H9 (cell line): ENCODE results near the gene WDR33. TPM values are rescaled to one million over a fixed set of nuclear protein-coding genes. Genes with fewer than 3 reads are reported as not detected.

ENCODE experiments used
- DNase-seq: peaks from one replicate; pipeline ENCODE4 v3.0.0-alpha.2; 2017
- H2AFZ ChIP-seq: one replicate; pipeline ENCODE4 v1.6.1; 2013; ENCODE audit warnings: mild to moderate bottlenecking, low read length, control low read depth, moderate library complexity
- H2AK5ac ChIP-seq: 2 replicates; pipeline ENCODE4 v1.6.1; 2013; ENCODE audit warnings: low read length, control low read depth, mixed read lengths; ENCODE audit not compliant: insufficient read length
- H2BK120ac ChIP-seq: one replicate; pipeline ENCODE4 v1.6.1; 2013; ENCODE audit warnings: low read depth, mild to moderate bottlenecking, low read length, control low read depth, inconsistent platforms; ENCODE audit not compliant: poor library complexity, severe bottlenecking
- H2BK12ac ChIP-seq: 2 replicates; pipeline ENCODE4 v1.6.1; 2013; ENCODE audit warnings: low read length, control low read depth, mixed read lengths, low read depth; ENCODE audit not compliant: insufficient read length
- H2BK15ac ChIP-seq: 2 replicates; pipeline ENCODE4 v1.6.1; 2013; ENCODE audit warnings: low read depth, low read length, control low read depth
- H2BK20ac ChIP-seq: one replicate; pipeline ENCODE4 v1.6.1; 2013; ENCODE audit warnings: low read depth, mild to moderate bottlenecking, low read length, control low read depth, inconsistent platforms; ENCODE audit not compliant: poor library complexity, severe bottlenecking
- H2BK5ac ChIP-seq: 2 replicates; pipeline ENCODE4 v1.6.1; 2013; ENCODE audit warnings: low read length, control low read depth, mixed read lengths; ENCODE audit not compliant: insufficient read length
- H3K14ac ChIP-seq: 2 replicates; pipeline ENCODE4 v1.6.1; 2013; ENCODE audit warnings: low read length, control low read depth; ENCODE audit not compliant: insufficient read depth
- H3K18ac ChIP-seq: 2 replicates; pipeline ENCODE4 v1.6.1; 2013; ENCODE audit warnings: low read depth, mild to moderate bottlenecking, mixed read lengths, low read length, control low read depth; ENCODE audit not compliant: insufficient read length
- H3K23ac ChIP-seq: 2 replicates; pipeline ENCODE4 v1.6.1; 2013; ENCODE audit warnings: low read length, control low read depth, mixed read lengths, low read depth; ENCODE audit not compliant: insufficient read length
- H3K23me2 ChIP-seq: 2 replicates; pipeline ENCODE4 v1.6.1; 2013; ENCODE audit warnings: low read depth, mild to moderate bottlenecking, mixed read lengths, low read length, control low read depth; ENCODE audit not compliant: insufficient read length, poor library complexity, severe bottlenecking
- H3K27ac ChIP-seq: 2 replicates; pipeline ENCODE4 v1.5.1; 2013; ENCODE audit warnings: low read length, control low read depth, mixed read lengths, low read depth; ENCODE audit not compliant: insufficient read length
- H3K27me3 ChIP-seq: 2 replicates; pipeline ENCODE4 v1.6.1; 2013; ENCODE audit warnings: low read length, control low read depth, inconsistent platforms; ENCODE audit not compliant: insufficient read depth
- H3K4ac ChIP-seq: 2 replicates; pipeline ENCODE4 v1.6.1; 2013; ENCODE audit warnings: low read depth, mild to moderate bottlenecking, control low read depth, inconsistent platforms, low read length, moderate library complexity
- H3K4me1 ChIP-seq: 2 replicates; pipeline ENCODE4 v1.6.1; 2013; ENCODE audit warnings: low read length, control low read depth, inconsistent platforms; ENCODE audit not compliant: insufficient read depth
- H3K4me2 ChIP-seq: 2 replicates; pipeline ENCODE4 v1.6.1; 2013; ENCODE audit warnings: low read length, control low read depth, mixed read lengths; ENCODE audit not compliant: insufficient read length, insufficient read depth
- H3K56ac ChIP-seq: 2 replicates; pipeline ENCODE4 v1.6.1; 2013; ENCODE audit warnings: low read depth, mild to moderate bottlenecking, mixed read lengths, low read length, control low read depth; ENCODE audit not compliant: insufficient read length
- H3K79me1 ChIP-seq: 2 replicates; pipeline ENCODE4 v1.6.1; 2013; ENCODE audit warnings: low read depth, mild to moderate bottlenecking, moderate library complexity, low read length, control low read depth, inconsistent platforms; ENCODE audit not compliant: insufficient read depth, poor library complexity, severe bottlenecking
- H3K79me2 ChIP-seq: 2 replicates; pipeline ENCODE4 v1.6.1; 2013; ENCODE audit warnings: low read length, control low read depth, inconsistent platforms; ENCODE audit not compliant: insufficient read depth
- H3K9ac ChIP-seq: 2 replicates; pipeline ENCODE4 v1.6.1; 2013; ENCODE audit warnings: low read length, control low read depth, mixed read lengths; ENCODE audit not compliant: insufficient read length; ENCODE audit errors: extremely low read depth
- H3K9me3 ChIP-seq: one replicate; pipeline ENCODE4 v1.6.1; 2013; ENCODE audit warnings: low read depth, low read length, inconsistent platforms; ENCODE audit not compliant: control insufficient read depth
- H3T11ph ChIP-seq: one replicate; pipeline ENCODE4 v1.6.1; 2013; ENCODE audit warnings: mild to moderate bottlenecking, low read length, control low read depth, inconsistent platforms
- H4K20me1 ChIP-seq: one replicate; pipeline ENCODE4 v1.6.1; 2013; ENCODE audit not compliant: control insufficient read depth, insufficient read length, insufficient read depth
- H4K5ac ChIP-seq: 2 replicates; pipeline ENCODE4 v1.6.1; 2013; ENCODE audit warnings: low read depth, mild to moderate bottlenecking, mixed read lengths, low read length, control low read depth; ENCODE audit not compliant: insufficient read length
- H4K8ac ChIP-seq: replicated peaks from 2 replicates; pipeline ENCODE4 v1.6.1; 2013; ENCODE audit warnings: low read length, control low read depth, mixed read lengths, low read depth; ENCODE audit not compliant: insufficient read length
- H4K91ac ChIP-seq: 2 replicates; pipeline ENCODE4 v1.6.1; 2013; ENCODE audit warnings: low read depth, mild to moderate bottlenecking, moderate library complexity, mixed read lengths, low read length, control low read depth; ENCODE audit not compliant: insufficient read length
- H3K27ac Mint-ChIP-seq, 3 experiments: 2 replicates in 2 of 3; 3 replicates in 1 of 3; pipeline ENCODE4 v1.8.0; 2020 to 2021; ENCODE audit warnings: mixed read lengths in 3 of 3, mild to moderate bottlenecking in 1 of 3, moderate library complexity in 1 of 3
- H3K27me3 Mint-ChIP-seq: 2 replicates; pipeline ENCODE4 v1.8.0; 2021; ENCODE audit warnings: low read depth, mild to moderate bottlenecking, moderate library complexity, mixed read lengths
- H3K36me3 Mint-ChIP-seq, 3 experiments: 2 replicates in 2 of 3; 3 replicates in 1 of 3; pipeline ENCODE4 v1.8.0; 2020 to 2021; ENCODE audit warnings: low read depth in 3 of 3, mixed read lengths in 3 of 3; ENCODE audit not compliant: insufficient read depth in 1 of 3
- H3K4me1 Mint-ChIP-seq, 2 experiments: 2 replicates each; pipeline ENCODE4 v1.8.0; 2020; ENCODE audit warnings: mixed read lengths in 2 of 2
- H3K4me3 Mint-ChIP-seq, 2 experiments: 2 replicates in 1 of 2; 3 replicates in 1 of 2; pipeline ENCODE4 v1.8.0; 2020 to 2021; ENCODE audit warnings: mild to moderate bottlenecking in 2 of 2, mixed read lengths in 2 of 2, moderate library complexity in 1 of 2
- H3K9me3 Mint-ChIP-seq, 2 experiments: 2 replicates in 1 of 2; 3 replicates in 1 of 2; pipeline ENCODE4 v1.8.0; 2020; ENCODE audit warnings: mild to moderate bottlenecking in 2 of 2, mixed read lengths in 2 of 2, moderate library complexity in 1 of 2
- CTCF ChIP-seq: fragments of 200-600 bp; sonication (generic); conservative IDR thresholded peaks from 3 replicates; pipeline ENCODE4 v1.8.0; 2021; ENCODE audit warnings: antibody characterized with exemption, mild to moderate bottlenecking
- whole genome bisulfite sequencing: extraction: QIAGEN DNeasy Blood & Tissue Kit; methylation state at CpG from one replicate; pipeline ENCODE4 v1.1.7; 2013; ENCODE audit warnings: missing lambda C conversion rate, low lambda C conversion rate, mixed read lengths; ENCODE audit not compliant: insufficient read length; ENCODE audit errors: extremely low coverage; 5-methylcytosine and 5-hydroxymethylcytosine counted together
- total RNA-seq: library from RNA; stranded (reverse); gene quantifications from 2 replicates; pipeline ENCODE4 v1.2.1, GENCODE V29; 2021

WDR33 gene
- total RNA-seq, 1 experiment from 2014 or later = 86.0 TPM

- whole genome bisulfite sequencing = no CpG with 5 or more reads among the region's 2 CpGs
- H2BK15ac ChIP-seq = no peak overlapping the region
- no peak overlapping the region for H3K9ac ChIP-seq
- H3K9me3 ChIP-seq = no peaks in the 10 kb centered on the region
- peaks cover 12% of the 10 kb centered on the region for H3K79me1 ChIP-seq
- no peak overlapping the region for H2BK5ac ChIP-seq
- TF ChIP-seq CTCF = no peak
- H4K20me1 ChIP-seq = no peaks in the 10 kb centered on the region
- H3K4ac ChIP-seq = no peak overlapping the region
- no peak overlapping the region for H2BK120ac ChIP-seq
- no peaks in the 10 kb centered on the region for H3K9me3 Mint-ChIP-seq
- no peaks in the 10 kb centered on the region for H3K27me3 ChIP-seq
- H3K27me3 Mint-ChIP-seq = no peaks in the 10 kb centered on the region
- H3K4me3 Mint-ChIP-seq = no peak overlapping the region
- no peak overlapping the region for H2BK20ac ChIP-seq
- no peak overlapping the region for H3K56ac ChIP-seq
- H4K5ac ChIP-seq = no peak overlapping the region
- no peak overlapping the region for H3K14ac ChIP-seq
- H2BK12ac ChIP-seq = no peak overlapping the region
- peaks cover 7% of the 10 kb centered on the region; the same call in 1 of the 2 replicates for H3K79me2 ChIP-seq
- H4K91ac ChIP-seq = no peak overlapping the region
- peaks cover 4% of the 10 kb centered on the region; the same call in 1 of the 2 replicates for H3K4me1 ChIP-seq
- H3K4me2 ChIP-seq = no peak overlapping the region
- no peak overlapping the region for H3K27ac ChIP-seq
- no peak overlapping the region for H3K27ac Mint-ChIP-seq
- H3K36me3 Mint-ChIP-seq = peaks cover 7 to 24% (median 19%) of the 10 kb centered on the region in 3 experiments; a peak in 6 of 7 replicates
- no peak overlapping the region for H3T11ph ChIP-seq
- no peak for DNase-seq
- H3K23me2 ChIP-seq = no peaks in the 10 kb centered on the region
- peaks cover 18% of the 10 kb centered on the region in 2 experiments for H3K4me1 Mint-ChIP-seq
- H2AK5ac ChIP-seq = no peak overlapping the region
- no peak overlapping the region for H3K18ac ChIP-seq
- no peak overlapping the region for H4K8ac ChIP-seq
- H2AFZ ChIP-seq = no peak overlapping the region
- H3K23ac ChIP-seq = no peak overlapping the region
Measured at GRCh38 chr2:127771756-127772155, 39.2 kb downstream of the WDR33 start.
